HS-5 (cell line): ENCODE measurements around the gene EFHC1.
A peak's percentile ranks its signal among the peaks of the same experiment; 100 is the strongest.

Experiments
- DNase-seq: peaks from one replicate; pipeline ENCODE4 v3.0.0-alpha.2; 2012; ENCODE audit warnings: low read depth

EFHC1 gene

GRCh38 chr6:52503323-52503747 lies 83.2 kb downstream of the EFHC1 start:
- no peak for DNase-seq

GRCh38 chr6:52503851-52504781 lies 84.0 kb downstream of the EFHC1 start:
- no peak for DNase-seq

- DNase-seq, result no peak
Observed at GRCh38 chr6:52504782-52505136, 84.6 kb downstream of the EFHC1 start.

GRCh38 chr6:52505726-52506409 lies 85.7 kb downstream of the EFHC1 start:
- DNase-seq, result no peak

- DNase-seq, result no peak
Observed at GRCh38 chr6:52506476-52506875, 86.3 kb downstream of the EFHC1 start.

- peak; percentile 76 for DNase-seq
Observed at GRCh38 chr6:52507557-52508260, 87.6 kb downstream of the EFHC1 start.

- no peak for DNase-seq
Observed at GRCh38 chr6:52508261-52508739, 88.2 kb downstream of the EFHC1 start.

- DNase-seq, result no peak
Observed at GRCh38 chr6:52509281-52510212, 89.4 kb downstream of the EFHC1 start.

GRCh38 chr6:52510213-52510562 lies 90.0 kb downstream of the EFHC1 start:
- DNase-seq, result no peak

- DNase-seq, result no peak
Observed at GRCh38 chr6:52511163-52511562, 91.0 kb downstream of the EFHC1 start.

GRCh38 chr6:52511572-52512151 lies 91.5 kb downstream of the EFHC1 start:
- DNase-seq, result peak; percentile 55

- DNase-seq, result peak; percentile 53
Observed at GRCh38 chr6:52512199-52512598, 92.1 kb downstream of the EFHC1 start.

- DNase-seq, result no peak
Observed at GRCh38 chr6:52513464-52513863, 93.3 kb downstream of the EFHC1 start.

- no peak for DNase-seq
Observed at GRCh38 chr6:52513896-52514295, 93.8 kb downstream of the EFHC1 start.

GRCh38 chr6:52514514-52514913 lies 94.4 kb downstream of the EFHC1 start:
- DNase-seq, result peak; percentile 76

- DNase-seq, result no peak
Observed at GRCh38 chr6:52515219-52515960, 95.2 kb downstream of the EFHC1 start.

GRCh38 chr6:52516269-52516668 lies 96.1 kb downstream of the EFHC1 start:
- DNase-seq, result no peak

- DNase-seq, result no peak
Observed at GRCh38 chr6:52516943-52517342, 96.8 kb downstream of the EFHC1 start.

GRCh38 chr6:52517502-52518278 lies 97.5 kb downstream of the EFHC1 start:
- DNase-seq, result peak; percentile 94
